ENCODE data around the gene SLC26A5.

- TF ChIP-seq, protein P1, sequence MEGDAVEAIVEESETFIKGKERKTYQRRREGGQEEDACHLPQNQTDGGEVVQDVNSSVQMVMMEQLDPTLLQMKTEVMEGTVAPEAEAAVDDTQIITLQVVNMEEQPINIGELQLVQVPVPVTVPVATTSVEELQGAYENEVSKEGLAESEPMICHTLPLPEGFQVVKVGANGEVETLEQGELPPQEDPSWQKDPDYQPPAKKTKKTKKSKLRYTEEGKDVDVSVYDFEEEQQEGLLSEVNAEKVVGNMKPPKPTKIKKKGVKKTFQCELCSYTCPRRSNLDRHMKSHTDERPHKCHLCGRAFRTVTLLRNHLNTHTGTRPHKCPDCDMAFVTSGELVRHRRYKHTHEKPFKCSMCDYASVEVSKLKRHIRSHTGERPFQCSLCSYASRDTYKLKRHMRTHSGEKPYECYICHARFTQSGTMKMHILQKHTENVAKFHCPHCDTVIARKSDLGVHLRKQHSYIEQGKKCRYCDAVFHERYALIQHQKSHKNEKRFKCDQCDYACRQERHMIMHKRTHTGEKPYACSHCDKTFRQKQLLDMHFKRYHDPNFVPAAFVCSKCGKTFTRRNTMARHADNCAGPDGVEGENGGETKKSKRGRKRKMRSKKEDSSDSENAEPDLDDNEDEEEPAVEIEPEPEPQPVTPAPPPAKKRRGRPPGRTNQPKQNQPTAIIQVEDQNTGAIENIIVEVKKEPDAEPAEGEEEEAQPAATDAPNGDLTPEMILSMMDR (IDR thresholded peaks at IDR 0.05 in 8 of 11, conservative IDR thresholded peaks at IDR 0.05 in 3 of 11): no peak
- TF ChIP-seq POLR2AphosphoS5 (IDR thresholded peaks at IDR 0.05): peak; percentile 87 to 93 (median 89)
Measured at GRCh38 chr7:103344453-103345149, 101.4 kb downstream of the SLC26A5 start, which contains the start of gene DNAJC2.

Data from spleen (tissue), 7 donors.